GM08714 (cell line): ENCODE measurements around the gene APOBEC2.

ENCODE experiments used
- H3K4me3 ChIP-seq: fragments of 200-500 bp; sonication (Bioruptor generic); 2 replicates; pipeline ENCODE4 v1.5.1; 2014; ENCODE audit warnings: mild to moderate bottlenecking, low read length, inconsistent platforms
- ZNF274 ChIP-seq: IDR thresholded peaks from 2 replicates; pipeline ENCODE4 v1.6.1; 2012; ENCODE audit warnings: mild to moderate bottlenecking, low read depth, low read length

Gene APOBEC2

DNA sequence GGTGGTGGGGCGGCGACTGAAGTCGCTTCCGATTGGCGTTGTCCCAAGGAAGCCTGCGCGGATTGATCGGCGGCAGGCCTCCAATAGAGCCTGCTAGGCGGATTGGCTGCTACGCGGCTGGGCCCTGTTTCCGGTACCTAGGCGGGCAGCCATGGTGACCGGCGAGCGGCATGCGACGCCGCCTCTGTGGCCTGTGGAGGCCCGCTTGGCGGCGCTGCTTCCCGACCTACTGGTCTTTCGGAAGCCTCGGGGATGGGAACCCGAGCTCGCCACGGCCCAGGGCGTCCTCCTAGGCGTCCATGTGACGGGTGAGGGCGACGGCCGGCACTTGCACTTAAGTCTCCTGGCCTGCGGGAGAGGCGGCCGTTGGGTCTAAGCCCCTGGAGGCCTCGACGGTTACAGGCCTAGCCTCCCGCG is 47.9 kb downstream of the APOBEC2 start:
- H3K4me3 ChIP-seq = no peak overlapping the region
- TF ChIP-seq ZNF274 = no peak

DNA sequence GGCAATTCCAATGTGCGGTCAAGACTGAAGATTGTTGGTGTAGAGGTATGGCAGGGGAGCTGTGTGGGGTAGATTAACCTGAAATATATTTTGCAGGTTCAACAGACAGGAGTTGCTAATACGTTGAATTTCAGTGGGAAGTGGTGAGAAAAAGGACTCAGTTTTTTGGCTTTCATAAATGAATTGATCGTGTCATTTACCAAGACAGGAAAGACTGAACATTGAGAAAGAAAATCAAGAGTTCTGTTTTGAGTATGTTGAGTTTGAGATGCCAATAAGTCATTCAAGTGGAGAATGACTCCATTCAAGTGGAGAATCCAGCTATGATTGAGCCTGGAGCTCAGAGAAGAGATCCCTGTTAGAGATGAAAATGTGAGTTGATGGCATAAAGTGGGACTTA is 50.8 kb downstream of the APOBEC2 start:
- TF ChIP-seq ZNF274 = no peak
- no peak overlapping the region for H3K4me3 ChIP-seq

DNA sequence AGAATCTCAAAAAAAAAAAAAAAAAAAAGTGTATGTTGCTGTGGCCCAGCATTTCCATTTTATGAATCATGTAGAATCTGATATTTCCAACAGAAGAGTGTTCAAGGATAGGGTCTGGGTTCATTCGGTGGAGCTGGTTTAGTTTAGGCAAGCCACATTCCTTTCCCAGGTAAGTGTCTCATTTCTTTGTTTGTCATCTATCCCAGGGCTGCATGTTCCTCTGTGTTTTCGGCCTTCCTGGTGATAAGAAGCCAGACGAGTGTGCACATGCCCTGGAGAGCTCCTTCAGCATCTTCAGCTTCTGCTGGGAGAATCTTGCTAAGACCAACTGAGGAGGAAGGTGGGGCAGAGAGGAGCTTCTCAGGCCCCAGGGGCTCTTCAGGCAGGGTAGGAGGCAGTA is 58.0 kb downstream of the APOBEC2 start:
- H3K4me3 ChIP-seq = no peak overlapping the region
- no peak for TF ChIP-seq ZNF274
